Measurements from ENCODE around the gene IFNE. TPM values are rescaled to one million over a fixed set of nuclear protein-coding genes. Genes with fewer than 3 reads are reported as not detected.

Gene IFNE
- total RNA-seq, 1 experiment from 2014 or later = not detected

- Histone ChIP-seq H3K27me3 (ENCODE audit: insufficient read depth, low read length) (no peaks in the 10 kb centered on the region), H4K91ac (ENCODE audit: insufficient read length, low read depth, low read length) (no peak overlapping the region), H3K14ac (ENCODE audit: insufficient read depth, low read length) (no peak overlapping the region), H2BK20ac (ENCODE audit: low read depth, low read length, poor library complexity, severe bottlenecking) (no peak overlapping the region), H3K4ac (ENCODE audit: low read depth, low read length) (no peak overlapping the region), H3K79me2 (ENCODE audit: insufficient read depth, low read length) (no peaks in the 10 kb centered on the region), H3T11ph (ENCODE audit: low read length) (no peak overlapping the region), H2BK120ac (ENCODE audit: low read depth, low read length, poor library complexity, severe bottlenecking) (no peak overlapping the region), H4K5ac (ENCODE audit: insufficient read length, low read depth, low read length) (no peak overlapping the region), H4K20me1 (ENCODE audit: control insufficient read depth, insufficient read depth, insufficient read length) (no peaks in the 10 kb centered on the region), H3K9ac (ENCODE audit: extremely low read depth, insufficient read length, low read length) (no peak overlapping the region), H2BK12ac (ENCODE audit: insufficient read length, low read depth, low read length) (no peak overlapping the region), H2BK15ac (ENCODE audit: low read depth, low read length) (no peak overlapping the region), H3K18ac (ENCODE audit: insufficient read length, low read depth, low read length) (no peak overlapping the region), H2AK5ac (ENCODE audit: insufficient read length, low read length) (no peak overlapping the region), H3K4me2 (ENCODE audit: insufficient read depth, insufficient read length, low read length) (no peak overlapping the region), H2BK5ac (ENCODE audit: insufficient read length, low read length) (no peak overlapping the region), H3K56ac (ENCODE audit: insufficient read length, low read depth, low read length) (no peak overlapping the region), H3K9me3 (ENCODE audit: control insufficient read depth, low read depth, low read length) (no peaks in the 10 kb centered on the region), H3K23me2 (ENCODE audit: insufficient read length, low read depth, low read length, poor library complexity, severe bottlenecking) (no peaks in the 10 kb centered on the region), H4K8ac (replicated peaks; ENCODE audit: insufficient read length, low read depth, low read length) (no peak overlapping the region), H2AFZ (ENCODE audit: low read length) (no peak overlapping the region), H3K27ac (ENCODE audit: insufficient read length, low read depth, low read length) (no peak overlapping the region), H3K23ac (ENCODE audit: insufficient read length, low read depth, low read length) (no peak overlapping the region), H3K79me1 (ENCODE audit: insufficient read depth, low read depth, low read length, poor library complexity, severe bottlenecking) (no peaks in the 10 kb centered on the region), H3K4me1 (ENCODE audit: insufficient read depth, low read length) (peaks cover 3% of the 10 kb centered on the region)
- H3K27ac Mint-ChIP-seq = no peak overlapping the region
- no peaks in the 10 kb centered on the region for H3K36me3 Mint-ChIP-seq (ENCODE audit: insufficient read depth in 1 of 3, low read depth in 3 of 3)
- peaks cover 2% of the 10 kb centered on the region; the same call in 1 of the 2 replicates for H3K27me3 Mint-ChIP-seq (ENCODE audit: low read depth)
- no peak for TF ChIP-seq CTCF (conservative IDR thresholded peaks at IDR 0.05)
- H3K4me3 Mint-ChIP-seq = no peak overlapping the region
- H3K4me1 Mint-ChIP-seq = peaks cover 3 to 10% of the 10 kb centered on the region in 2 experiments; a peak in 3 of 4 replicates
- no peak for DNase-seq
- no peaks in the 10 kb centered on the region; a peak in 1 of 5 replicates for H3K9me3 Mint-ChIP-seq
- WGBS (ENCODE audit: extremely low coverage, insufficient read length, low lambda C conversion rate) = no CpG with 5 or more reads among the region's 1 CpG
Measured at GRCh38 chr9:21502586-21502985, 20.5 kb upstream of the IFNE start.
